Measurements from ENCODE around the gene TTLL11.
"Not testable (repeated sequence)": the region's sequence is repeated elsewhere in the genome, so short reads cannot be mapped to it uniquely, and the experiment has no call there.

The TTLL11 gene

GRCh38 chr9:122075135-122076030 is 17.7 kb downstream of the TTLL11 start:
- TF ChIP-seq CTCF (conservative IDR thresholded peaks at IDR 0.05; ENCODE audit: low read depth, low read length) = no peak
- DNase-seq (ENCODE audit: low read depth) = no peak
- H3K4me3 ChIP-seq (ENCODE audit: low read length) = no peak overlapping the region

GRCh38 chr9:122071715-122072114 is 21.4 kb downstream of the TTLL11 start:
- no peak for TF ChIP-seq CTCF (conservative IDR thresholded peaks at IDR 0.05; ENCODE audit: low read depth, low read length)
- H3K4me3 ChIP-seq (ENCODE audit: low read length) = no peak overlapping the region
- DNase-seq (ENCODE audit: low read depth) = no peak

DNA sequence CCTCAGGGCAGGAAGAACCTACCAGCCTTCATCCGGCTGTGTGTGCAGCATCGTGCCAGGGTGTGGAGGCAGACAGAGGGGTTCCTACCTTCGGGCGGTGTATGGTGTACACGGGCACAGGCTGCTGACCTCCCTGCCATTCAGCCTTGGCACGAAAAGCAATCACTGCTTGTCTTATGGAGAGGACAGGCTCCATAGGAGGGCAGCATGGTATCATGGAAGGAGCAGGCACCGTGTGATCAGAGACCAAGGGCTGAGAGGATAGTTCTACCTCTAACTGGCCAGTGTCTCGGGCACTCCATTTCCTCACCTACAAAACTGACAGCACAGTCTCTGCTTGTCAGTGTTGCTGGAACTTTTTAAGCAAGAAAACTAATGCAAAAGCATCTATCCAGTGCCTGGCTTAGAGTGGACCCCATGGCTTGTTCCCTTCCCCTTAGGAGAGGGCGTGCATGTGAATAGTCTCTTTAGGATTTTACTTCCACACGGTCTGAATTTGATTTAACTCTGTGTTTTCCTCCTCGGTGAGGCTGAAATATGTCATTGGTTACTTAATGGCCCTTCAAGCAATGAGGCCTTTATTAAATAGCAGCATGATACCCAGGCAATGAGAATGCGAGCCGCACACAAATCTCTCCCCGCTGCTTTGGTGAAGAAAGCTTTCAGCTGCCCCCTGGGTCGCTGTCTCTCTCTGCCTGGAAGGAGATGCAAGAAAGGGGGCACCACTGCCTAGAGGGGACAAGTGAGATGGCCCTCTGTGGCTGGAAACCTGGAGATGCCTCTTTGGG is 22.2 kb downstream of the TTLL11 start:
- no peak for TF ChIP-seq CTCF (conservative IDR thresholded peaks at IDR 0.05; ENCODE audit: low read depth, low read length)
- no peak for DNase-seq (ENCODE audit: low read depth)
- no peak overlapping the region for H3K4me3 ChIP-seq (ENCODE audit: low read length)

- not testable (repeated sequence) for H3K4me3 ChIP-seq (ENCODE audit: low read length); DNase-seq (ENCODE audit: low read depth)
Measured at GRCh38 chr9:122066680-122067079, 26.4 kb downstream of the TTLL11 start.

DNA sequence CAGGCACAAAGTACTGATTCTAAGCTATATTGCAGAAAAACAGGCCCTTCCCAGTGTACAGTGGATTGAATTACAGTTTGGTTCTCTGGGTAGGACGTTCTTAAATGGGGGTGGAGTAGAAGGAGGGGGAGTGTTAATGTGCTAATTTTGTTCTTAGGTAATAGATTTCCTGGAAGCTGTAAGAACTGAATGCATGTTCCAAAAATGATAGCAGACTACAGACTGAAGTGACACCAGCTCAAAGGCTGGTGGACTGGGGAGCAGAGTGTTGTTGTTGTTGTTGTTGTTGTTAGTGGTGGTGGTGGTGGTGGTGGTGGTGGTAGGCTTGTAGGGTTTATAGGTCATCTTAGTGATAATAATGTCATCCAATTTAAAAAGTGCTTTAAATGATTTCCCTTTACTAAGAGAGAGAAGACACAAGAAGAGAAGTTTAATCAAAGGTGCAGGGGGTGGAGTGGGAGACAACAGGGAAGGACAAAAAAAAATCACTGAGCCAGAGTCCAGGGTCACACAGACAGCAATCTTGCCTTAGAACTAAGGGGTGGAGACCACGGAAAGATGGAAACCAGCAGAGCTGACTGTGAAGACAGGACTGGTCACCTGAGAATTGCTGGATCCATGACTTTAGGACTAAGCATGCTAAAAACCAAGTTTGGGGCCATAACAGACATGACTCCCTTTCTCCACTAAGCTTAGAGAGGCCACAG is 27.0 kb downstream of the TTLL11 start:
- TF ChIP-seq CTCF (conservative IDR thresholded peaks at IDR 0.05; ENCODE audit: low read depth, low read length) = no peak
- no peak overlapping the region for H3K4me3 ChIP-seq (ENCODE audit: low read length)
- DNase-seq (ENCODE audit: low read depth) = no peak

GRCh38 chr9:122060481-122060880 is 32.6 kb downstream of the TTLL11 start:
- no peak for DNase-seq (ENCODE audit: low read depth)
- no peak overlapping the region for H3K4me3 ChIP-seq (ENCODE audit: low read length)
- TF ChIP-seq CTCF (conservative IDR thresholded peaks at IDR 0.05; ENCODE audit: low read depth, low read length) = no peak

DNA sequence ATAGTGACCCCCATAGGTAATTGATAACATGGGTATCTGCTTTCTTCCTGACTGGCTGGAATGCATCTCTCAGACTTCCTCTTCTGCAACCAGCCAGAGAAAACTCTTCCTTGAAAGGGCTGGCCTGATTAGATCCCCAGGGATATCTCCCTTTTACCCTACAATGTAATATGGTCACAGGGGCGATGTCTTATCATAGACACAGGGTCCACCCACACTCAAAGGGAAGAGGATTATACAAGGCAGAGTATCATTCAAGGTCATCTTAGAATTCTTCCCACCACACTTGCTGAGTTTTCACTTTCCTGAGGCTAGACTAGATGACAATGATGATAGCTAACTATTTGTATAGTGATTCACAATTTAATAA is 33.2 kb downstream of the TTLL11 start:
- H3K4me3 ChIP-seq (ENCODE audit: low read length) = no peak overlapping the region
- DNase-seq (ENCODE audit: low read depth) = no peak
- TF ChIP-seq CTCF (conservative IDR thresholded peaks at IDR 0.05; ENCODE audit: low read depth, low read length) = no peak

Data from retinal pigment epithelial cell (primary cell).